HG03097 (cell line): Measurements from ENCODE around the gene CAND1.
"Not testable (repeated sequence)": the region's sequence is repeated elsewhere in the genome, so short reads cannot be mapped to it uniquely, and the experiment has no call there.

Experiments
- ATAC-seq: cut with Tn5 transposase; IDR thresholded peaks from one replicate; pipeline ENCODE4 v1.9.1; 2021; ENCODE audit not compliant: unreplicated experiment, low FRiP score

Gene CAND1

DNA sequence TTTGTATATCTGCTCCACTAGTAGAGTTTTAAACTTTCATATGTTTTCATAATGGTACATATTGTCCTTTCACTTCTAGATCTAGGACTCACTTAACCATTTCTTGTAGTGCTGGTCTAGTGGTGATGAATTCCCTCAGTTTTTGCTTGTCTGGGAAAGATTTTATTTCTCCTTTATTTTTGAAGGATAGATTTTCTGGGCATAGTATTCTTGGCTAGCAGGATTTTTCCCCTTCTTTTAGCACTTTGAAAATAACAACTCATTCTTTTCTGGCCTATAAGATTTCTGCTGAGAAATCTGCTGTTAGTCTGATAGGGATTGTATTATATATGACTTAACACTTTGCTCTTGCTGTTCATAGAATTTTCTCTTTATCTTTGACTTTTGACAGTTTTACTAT, 69.3 kb downstream of the CAND1 start:
- no peak for ATAC-seq

DNA sequence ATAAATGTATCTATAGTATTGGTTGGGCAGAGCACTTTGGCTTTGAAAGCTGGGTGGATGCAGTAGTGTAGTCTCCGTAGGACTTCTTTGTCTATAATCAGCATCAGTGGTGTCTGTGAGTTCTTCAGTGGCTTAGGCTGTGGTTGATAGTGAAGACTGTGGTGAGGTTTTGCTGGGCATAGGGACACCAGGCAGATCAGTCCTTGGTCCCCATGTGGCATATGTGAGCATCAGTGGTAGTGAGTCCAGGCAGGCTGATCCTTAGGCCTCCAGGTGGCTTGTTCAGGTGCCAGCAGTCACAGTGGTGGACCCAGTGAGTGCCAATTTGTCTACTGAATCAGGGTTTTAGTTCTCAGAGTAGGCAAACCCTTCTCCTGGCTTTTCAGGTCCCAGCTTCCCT, 70.4 kb downstream of the CAND1 start:
- no peak for ATAC-seq

DNA sequence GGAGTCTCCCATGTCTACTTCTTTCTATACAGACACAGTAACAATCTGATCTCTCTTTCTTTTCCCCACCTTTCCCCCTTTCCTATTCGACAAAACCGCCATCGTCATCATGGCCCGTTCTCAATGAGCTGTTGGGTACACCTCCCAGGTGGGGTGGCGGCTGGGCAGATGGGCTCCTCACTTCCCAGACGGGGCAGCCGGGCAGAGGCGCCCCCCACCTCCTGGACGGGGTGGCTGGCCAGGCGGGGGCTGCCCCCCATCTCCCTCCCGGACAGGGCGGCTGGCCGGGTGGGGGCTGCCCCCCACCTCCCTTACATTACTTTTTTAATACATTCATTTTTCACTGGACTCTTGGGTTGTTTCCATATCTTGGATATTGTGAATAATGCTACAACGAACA, 71.9 kb downstream of the CAND1 start:
- not testable (repeated sequence) for ATAC-seq

DNA sequence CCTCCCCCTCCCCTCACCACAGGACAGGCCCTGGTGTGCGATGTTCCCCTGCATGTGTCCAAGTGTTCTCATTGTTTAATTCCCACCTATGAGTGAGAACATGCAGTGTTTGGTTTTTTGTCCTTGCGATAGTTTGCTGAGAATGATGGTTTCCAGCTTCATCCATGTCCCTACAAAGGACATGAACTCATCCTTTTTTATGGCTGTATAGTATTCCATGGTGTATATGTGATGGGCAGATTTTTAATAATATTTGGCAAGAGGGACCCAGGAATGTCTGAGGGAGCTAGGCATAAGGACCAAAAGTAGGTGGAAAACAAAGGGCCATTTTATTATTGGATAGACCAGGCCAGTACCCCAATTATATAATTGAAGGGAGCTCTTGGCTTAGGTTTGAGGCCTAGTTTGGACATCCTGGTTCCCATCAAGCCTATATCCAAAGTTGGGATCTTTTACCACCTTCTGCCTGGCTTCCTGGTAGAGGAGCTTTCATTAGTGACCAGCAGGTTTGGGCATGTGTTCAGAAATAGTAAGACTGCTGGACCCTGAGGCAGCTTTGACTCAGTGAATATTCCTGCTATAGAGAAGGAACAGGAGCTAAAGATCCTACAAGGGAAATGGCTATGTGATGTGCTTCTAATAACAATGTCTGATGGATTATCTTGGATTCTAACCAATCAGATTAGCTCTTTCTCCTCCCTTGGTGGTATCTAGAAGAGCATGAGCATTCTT, 76.0 kb downstream of the CAND1 start:
- no peak for ATAC-seq

DNA sequence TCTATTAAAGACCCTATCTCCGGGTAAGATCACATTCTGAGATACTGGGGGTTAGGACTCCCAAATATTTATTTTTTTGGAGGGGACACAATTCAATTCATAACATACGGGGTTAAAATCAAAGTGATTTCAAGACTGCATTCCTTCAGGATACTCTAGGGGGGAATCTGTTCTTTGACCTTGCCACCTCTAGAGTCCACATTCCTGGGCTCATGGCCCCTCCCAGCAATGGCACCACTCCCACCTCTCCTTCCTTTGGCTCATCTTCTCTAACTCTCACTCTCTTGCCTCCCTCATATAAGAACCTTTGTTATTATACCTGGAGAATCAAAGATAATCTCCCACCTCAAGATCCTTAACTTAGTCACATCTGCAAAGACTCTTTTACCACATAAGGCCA, 79.5 kb downstream of the CAND1 start:
- ATAC-seq, result no peak

DNA sequence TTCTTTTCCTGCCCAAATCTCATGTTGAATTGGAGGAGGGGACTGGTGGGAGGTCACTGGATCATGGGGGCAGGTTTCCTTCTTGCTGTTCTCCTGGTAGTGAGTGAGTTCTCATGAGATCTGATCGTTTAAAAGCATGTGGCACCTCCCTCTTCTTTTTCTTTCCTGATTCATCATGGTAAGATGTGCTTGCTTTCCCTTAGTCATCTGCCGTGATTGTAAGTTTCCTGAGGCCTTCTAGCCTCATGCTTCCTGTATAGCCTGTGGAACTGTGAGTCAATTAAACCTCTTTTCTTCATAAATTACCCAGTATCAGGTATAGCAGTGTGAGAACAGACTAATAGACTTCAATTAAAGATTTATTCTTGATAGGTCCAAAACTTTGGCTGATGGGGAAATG, 83.5 kb downstream of the CAND1 start:
- no peak for ATAC-seq

DNA sequence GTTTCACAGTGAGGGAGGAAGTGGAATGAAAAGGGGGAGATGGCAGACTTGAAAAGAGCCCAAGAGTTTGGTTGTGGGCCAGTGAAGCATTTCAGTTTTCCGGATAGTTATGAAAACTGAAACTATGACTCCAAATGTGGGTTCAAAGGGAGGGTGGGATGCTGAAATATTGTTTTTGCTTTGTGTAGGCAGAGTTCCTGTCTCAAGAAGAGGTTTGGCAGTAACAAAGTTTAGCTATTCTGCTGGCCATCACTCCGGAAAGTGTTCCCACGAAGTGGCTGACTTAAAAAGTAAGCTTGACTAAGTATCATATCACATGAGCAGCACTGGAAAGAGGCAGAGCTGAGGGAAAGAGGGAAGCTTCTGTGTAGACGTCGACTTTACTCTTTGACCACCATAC, 85.2 kb downstream of the CAND1 start:
- ATAC-seq, result no peak

DNA sequence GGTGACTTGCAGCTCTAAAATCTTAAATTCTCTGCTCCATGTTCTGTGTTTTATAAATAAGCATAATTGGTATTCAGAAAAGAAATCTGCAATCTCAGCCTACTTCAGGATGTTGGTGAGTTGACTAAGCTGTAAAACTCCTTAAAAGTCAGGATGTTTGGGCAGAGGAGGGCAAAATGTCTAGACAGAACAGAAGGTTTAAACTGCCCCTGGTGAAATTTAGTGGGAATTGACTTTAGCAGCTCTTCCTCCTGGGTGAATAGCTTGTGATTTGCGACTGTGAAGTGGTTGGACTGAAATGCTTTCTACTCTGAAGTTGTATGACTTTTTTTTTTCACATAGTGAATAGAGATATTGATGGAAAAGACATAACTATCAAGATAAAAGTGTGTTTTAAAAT, 85.8 kb downstream of the CAND1 start:
- no peak for ATAC-seq

DNA sequence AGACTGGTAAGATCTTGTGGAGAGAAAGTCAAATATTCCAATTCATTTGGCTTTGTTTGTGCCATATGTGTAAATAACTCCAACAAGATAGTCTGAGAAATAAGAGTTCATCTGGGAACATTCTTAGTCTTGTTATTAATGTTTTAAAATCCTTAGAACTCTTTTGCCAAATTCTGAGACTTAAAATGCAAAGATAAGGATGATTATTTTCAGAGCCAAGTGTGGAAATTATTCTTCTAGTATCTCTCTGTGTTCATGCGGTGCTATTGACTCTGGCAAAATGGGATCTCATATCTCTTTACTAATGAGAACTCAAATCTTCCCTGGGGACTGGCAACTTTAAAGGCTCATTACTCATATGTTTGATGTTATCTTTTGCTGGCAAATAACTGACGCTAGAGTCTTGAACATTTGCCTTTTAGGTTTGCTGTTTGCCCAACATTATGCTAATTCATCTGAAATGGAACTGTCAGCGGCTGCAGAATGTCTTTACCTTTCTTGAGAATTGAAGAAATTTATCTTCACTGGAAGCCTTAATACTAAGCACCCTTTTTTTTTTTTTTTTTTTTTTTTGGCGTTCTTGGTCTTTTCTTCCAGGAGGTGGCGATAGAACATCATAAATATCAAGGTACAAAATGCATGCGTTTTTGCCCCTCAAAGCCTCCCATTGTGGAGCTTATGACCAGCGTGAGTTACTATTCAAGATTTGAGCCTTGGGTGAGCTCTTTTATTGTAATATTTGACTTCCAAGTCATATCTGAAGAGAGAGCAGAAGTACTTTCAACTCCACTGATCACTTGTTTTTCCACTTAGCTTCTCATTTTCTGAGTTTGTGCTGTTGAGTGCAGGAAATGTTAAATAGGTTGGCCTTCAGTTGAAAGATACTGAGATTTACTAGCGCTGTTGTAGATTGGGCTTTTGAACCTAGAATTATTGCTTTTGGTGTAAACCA, 86.5 kb downstream of the CAND1 start:
- no peak for ATAC-seq

DNA sequence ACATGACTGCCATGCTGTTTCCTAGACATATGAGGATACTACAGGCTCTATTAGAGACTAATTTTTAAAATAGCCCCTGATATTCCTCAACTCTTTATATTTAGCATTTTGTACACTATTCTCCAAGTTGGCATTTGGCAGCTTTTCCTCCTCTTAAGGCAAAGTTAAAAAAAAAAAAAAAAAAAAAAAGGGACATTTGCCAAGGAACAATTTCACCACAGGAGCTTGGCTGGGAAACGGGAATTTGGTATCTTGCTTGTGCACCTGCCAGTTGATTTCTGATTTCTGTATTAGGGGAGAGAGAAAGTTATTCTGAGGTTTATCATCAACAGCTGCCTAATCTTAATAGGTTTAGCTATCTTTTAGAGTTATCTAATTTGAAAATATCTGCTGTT, 87.2 kb downstream of the CAND1 start:
- ATAC-seq, result no peak

DNA sequence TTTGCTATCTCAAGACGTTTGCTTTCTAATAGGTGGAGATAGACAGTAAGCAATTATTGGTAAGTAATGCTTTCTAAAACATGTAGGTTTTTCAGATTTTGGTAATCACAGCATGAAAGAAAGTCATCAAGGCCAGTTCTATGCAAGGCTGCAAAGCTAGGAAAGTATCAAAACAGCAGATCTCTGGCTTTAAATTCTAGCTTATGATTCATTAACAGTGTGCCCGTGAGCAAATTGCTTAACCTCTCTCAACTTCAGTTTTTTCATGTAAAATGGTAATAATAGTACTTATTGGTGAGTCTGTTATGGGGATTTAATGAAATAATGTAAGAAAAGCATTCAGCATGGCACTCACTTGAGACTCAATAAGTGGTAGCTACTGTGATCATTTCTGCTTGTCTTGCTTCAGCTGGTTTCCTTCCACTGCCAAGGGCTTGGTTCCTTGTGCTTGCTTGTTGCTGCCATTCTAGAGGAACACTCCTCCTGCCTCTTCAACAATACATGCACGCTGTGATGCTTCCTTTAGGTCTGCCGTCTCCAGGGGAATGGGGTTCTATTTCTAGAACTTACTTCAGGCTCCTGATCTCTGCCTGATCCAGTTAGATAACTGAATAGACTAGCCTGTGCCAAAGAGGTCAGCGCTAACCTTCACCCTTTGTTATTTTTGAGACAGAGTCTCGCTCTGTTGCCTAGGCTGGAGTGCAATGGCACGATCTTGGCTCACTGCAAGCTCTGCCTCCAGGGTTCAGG, 88.4 kb downstream of the CAND1 start:
- ATAC-seq, result no peak

DNA sequence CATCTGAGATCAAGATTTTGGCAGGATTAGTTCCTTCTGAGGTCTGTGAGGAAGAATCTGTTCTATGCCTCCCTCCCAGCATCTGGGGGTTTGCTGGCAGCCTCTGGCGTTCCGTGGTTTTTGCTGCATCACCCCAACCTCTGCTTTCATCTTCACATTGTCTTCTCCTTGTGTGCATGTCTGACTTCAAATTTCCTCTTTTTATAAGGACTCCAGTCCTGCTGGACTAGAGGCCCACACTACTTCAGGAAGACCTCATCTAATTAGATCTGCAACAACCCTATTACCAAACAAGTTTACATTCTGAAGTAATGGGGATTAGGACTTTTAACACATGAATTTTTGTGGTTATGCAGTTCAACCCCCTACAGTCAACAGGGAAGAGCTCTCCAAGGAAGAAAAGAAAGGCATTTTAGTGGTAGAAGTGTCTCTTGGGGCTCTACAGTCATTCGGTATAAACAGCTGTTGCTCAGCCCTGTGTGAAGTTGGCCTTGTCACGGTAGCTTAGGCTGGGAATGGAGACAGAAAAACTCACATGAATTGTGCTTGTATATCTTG, 89.7 kb downstream of the CAND1 start:
- no peak for ATAC-seq

DNA sequence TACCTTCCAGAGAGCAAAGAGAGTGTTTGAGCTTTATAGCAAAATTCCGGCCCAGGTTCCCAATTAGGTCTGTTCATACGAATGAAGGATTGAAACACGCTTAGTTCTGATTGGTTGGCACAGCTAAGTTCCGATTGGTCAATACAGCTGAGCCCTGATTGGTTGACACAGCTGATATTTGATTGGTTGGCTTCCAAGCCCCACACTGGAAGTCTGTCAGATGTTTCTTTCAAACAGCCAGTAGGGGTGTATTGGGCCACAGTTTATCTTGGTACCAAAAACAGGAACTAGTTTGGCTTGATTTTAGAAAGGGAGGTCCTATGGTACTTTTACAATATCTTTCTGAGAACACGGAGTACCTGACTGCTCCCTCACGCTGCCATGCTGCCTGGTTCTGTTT, 93.4 kb downstream of the CAND1 start:
- no peak for ATAC-seq

DNA sequence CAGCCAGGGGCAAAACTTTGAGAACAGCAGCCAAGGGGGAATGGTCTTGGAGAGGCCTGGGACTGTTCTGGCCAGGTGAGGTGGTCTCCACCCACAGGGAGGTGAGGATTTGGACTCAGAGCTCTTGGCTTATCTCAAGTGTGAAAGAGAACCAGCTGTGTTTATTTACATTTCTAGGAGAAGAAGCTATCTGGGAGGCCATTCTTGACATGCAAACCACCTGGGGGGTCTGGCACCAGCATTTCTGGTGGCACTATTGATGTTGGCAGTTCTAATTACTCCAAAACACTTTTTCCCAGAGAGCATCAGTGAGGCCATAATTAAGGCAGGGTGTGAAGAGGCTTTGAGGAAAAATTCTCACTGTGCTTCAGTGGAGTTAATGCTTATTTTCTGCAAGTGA, 95.1 kb downstream of the CAND1 start:
- no peak for ATAC-seq

DNA sequence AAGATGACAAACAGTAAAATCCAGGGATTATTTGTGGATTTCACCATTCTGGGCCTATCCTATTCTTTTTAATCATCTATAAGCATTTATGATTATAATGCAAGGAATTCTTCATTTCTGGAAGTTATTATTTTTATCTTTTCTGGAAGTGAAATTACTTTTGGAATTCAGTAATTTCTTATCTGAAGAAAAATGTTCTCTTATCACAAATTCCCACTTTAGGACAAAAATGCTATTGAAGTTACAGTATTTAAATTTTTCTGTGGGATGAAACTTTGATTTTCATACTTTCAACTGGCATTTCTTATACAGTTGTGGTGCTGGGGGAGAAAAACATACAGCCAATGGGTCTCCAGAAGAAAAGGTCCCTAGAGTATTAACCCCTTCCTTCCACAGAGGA, 96.0 kb downstream of the CAND1 start:
- no peak for ATAC-seq

DNA sequence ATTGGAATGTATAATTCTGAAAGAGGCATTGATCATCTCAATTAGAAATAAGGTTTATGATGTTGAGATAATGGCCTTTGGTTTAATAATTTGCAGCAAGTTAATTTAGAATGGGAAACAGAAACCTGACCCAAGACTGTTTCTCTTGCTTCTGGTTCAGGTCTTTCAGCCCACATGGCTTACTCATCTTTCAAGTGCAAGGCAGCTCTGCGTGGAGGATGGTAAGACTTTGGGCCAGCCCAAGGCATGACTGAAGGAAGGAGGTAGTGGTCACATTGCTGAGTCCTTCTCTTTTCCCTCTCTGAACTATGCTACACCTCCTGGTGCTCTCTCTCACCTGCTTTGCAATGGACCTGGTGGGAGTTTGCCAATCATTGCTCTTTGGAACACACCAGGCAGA, 98.7 kb downstream of the CAND1 start:
- no peak for ATAC-seq
